Measurements from ENCODE around the gene SH3RF1. TPM values are rescaled to one million over a fixed set of nuclear protein-coding genes. Genes with fewer than 3 reads are reported as not detected.

Gene SH3RF1
- total and polyA plus RNA-seq, 10 of the 15 experiments (the other 5 are each of a cell fraction or from before 2014, with no cell fraction given), result 4.5 to 22.5 (median 10.4) TPM

DNA sequence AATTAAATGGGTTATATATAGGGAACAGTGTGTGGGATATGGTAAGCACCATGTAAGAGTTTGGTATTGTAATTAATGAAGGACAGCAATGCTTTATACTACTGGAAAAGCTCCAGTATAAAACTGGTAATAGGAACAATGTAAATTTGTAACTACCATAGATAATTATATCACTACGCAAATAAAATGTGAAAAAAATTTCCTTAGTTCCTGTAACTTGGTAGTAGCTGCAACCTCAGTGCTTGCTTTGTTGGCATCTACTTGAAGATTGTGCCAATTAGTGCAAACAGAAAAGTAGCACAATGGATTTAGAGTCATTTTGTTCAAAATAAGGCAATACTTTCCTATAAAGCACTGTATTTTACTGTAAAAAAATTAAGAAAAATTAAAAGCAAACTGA, 34.4 kb upstream of the SH3RF1 start:
- no peaks in the 10 kb centered on the region for H3K36me3 ChIP-seq (ENCODE audit: control insufficient read depth in 2 of 2, insufficient read depth in 2 of 2, low read length in 1 of 2)
- RAD21 ChIA-PET (ENCODE audit: unreplicated experiment), result interaction anchor here (0.6 to 1.2 kb wide), 6 partner anchors 37 to 1058 kb away, joined by 3 to 4 read pairs (median 4); no protein-coding TSS in a partner anchor
- no peak overlapping the region for H2AFZ ChIP-seq (ENCODE audit: control insufficient read depth, low read depth, low read length)
- no peak for FAIRE-seq
- WGBS (ENCODE audit: insufficient coverage, insufficient replicate concordance, low lambda C conversion rate, missing lambda C conversion rate), result 0% methylated on average over 1 of the region's 1 CpG
- H3K9ac ChIP-seq (ENCODE audit: control insufficient read depth, insufficient read depth, low read length), result no peak overlapping the region
- in situ Hi-C loops (cut with MboI) (no loop called here), intact Hi-C loops (cut with micrococcal nuclease; ENCODE audit: unreplicated experiment) (no loop called here)
- H3K4me2 ChIP-seq (ENCODE audit: control insufficient read depth, insufficient read depth), result no peak overlapping the region
- no peaks in the 10 kb centered on the region; the same call in 2 of the 3 replicates for H3K9me3 ChIP-seq (replicated peaks; ENCODE audit: control insufficient read depth, insufficient read depth, low read length)
- no TSS peak for BruUV-seq (replicated peaks)
- no peak for TF ChIP-seq BRCA1 (IDR thresholded peaks at IDR 0.05; ENCODE audit: low read depth, low read length)
- no peak for TF ChIP-seq DPF2 (IDR thresholded peaks at IDR 0.05)
- ATAC-seq, result no peak
- DNase-seq (ENCODE audit: low read depth, low spot score), result no peak
- no peak overlapping the region for H3K4me3 ChIP-seq
- H3K27me3 ChIP-seq (replicated peaks in 1 of 2; ENCODE audit: control insufficient read depth in 2 of 2, insufficient read depth in 2 of 2, low read length in 1 of 2), result no peaks in the 10 kb centered on the region
- SMC1A ChIA-PET (ENCODE audit: uncharacterized antibody, unreplicated experiment), result interaction anchor here (1.0 to 2.9 kb wide), 6 partner anchors 10 to 152 kb away, joined by 3 to 11 read pairs (median 4); no protein-coding TSS in a partner anchor
- H3K4me1 ChIP-seq (ENCODE audit: control insufficient read depth, insufficient read depth, low read length), result peaks cover 3% of the 10 kb centered on the region; the same call in 1 of the 2 replicates
- POLR2A ChIA-PET, result no interaction called here
- H3K27ac ChIP-seq (ENCODE audit: control insufficient read depth, insufficient read depth), result no peak overlapping the region
- CTCF ChIA-PET, result interaction anchor here (1.0 to 1.5 kb wide), 4 partner anchors 23 to 279 kb away, joined by 3 to 4 read pairs (median 3); no protein-coding TSS in a partner anchor
- no peaks in the 10 kb centered on the region for H3K79me2 ChIP-seq (ENCODE audit: control insufficient read depth, insufficient read depth, low read length)
- no peaks in the 10 kb centered on the region for H4K20me1 ChIP-seq (ENCODE audit: control insufficient read depth, insufficient read depth)

DNA sequence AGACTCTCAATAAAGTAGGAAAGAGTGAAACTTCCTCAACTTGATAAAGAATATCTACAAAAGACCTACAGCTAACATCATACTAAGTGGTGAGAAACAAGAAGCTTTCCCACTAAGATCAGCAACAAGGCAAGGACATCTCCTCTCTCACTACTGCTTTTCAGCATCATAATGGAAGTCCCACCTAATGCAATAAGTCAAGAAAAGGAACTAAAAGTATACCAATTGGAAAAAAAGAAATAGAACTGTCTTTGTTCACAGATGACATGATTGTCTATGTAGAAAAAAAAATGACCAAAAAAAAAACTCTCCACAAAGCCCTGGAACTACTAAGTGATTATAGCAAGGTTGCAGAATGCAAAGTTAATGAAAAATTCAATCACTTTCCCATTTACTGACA, 25.1 kb upstream of the SH3RF1 start:
- peak; percentile 46 for ATAC-seq
- CTCF ChIA-PET, result no interaction called here
- RAD21 ChIA-PET (ENCODE audit: unreplicated experiment), result interaction anchor here (1.0 to 5.0 kb wide), 3 partner anchors 92 to 142 kb away, joined by 3 to 38 read pairs (median 3); no protein-coding TSS in a partner anchor
- TF ChIP-seq YY1 (IDR thresholded peaks at IDR 0.05; ENCODE audit: low read depth, low read length), result no peak
- TF ChIP-seq FOXM1 (IDR thresholded peaks at IDR 0.05; ENCODE audit: low read depth, low read length), result peak; percentile 86; the same call in 1 of the 2 replicates
- TF ChIP-seq ZBED1 (IDR thresholded peaks at IDR 0.05; ENCODE audit: borderline replicate concordance), result peak; percentile 76; the same call in 1 of the 2 replicates
- peak in 1 of 2 experiments; percentile 39; a peak in 1 of 4 replicates for TF ChIP-seq CEBPB (IDR thresholded peaks at IDR 0.05; ENCODE audit: borderline replicate concordance in 1 of 2, low read depth in 2 of 2, low read length in 2 of 2)
- TF ChIP-seq RUNX3 (IDR thresholded peaks at IDR 0.05; ENCODE audit: low read length), result peak; percentile 69
- TF ChIP-seq, protein P1, sequence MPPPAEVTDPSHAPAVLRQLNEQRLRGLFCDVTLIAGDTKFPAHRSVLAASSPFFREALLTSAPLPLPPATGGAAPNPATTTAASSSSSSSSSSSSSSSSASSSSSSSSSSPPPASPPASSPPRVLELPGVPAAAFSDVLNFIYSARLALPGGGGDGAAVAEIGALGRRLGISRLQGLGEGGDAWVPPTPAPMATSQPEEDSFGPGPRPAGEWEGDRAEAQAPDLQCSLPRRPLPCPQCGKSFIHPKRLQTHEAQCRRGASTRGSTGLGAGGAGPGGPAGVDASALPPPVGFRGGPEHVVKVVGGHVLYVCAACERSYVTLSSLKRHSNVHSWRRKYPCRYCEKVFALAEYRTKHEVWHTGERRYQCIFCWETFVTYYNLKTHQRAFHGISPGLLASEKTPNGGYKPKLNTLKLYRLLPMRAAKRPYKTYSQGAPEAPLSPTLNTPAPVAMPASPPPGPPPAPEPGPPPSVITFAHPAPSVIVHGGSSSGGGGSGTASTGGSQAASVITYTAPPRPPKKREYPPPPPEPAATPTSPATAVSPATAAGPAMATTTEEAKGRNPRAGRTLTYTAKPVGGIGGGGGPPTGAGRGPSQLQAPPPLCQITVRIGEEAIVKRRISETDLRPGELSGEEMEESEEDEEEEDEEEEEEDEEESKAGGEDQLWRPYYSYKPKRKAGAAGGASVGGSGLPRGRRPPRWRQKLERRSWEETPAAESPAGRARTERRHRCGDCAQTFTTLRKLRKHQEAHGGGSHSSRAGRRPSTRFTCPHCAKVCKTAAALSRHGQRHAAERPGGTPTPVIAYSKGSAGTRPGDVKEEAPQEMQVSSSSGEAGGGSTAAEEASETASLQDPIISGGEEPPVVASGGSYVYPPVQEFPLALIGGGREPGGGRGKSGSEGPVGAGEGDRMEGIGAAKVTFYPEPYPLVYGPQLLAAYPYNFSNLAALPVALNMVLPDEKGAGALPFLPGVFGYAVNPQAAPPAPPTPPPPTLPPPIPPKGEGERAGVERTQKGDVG (CRISPR knock-in tag; IDR thresholded peaks at IDR 0.05), result no peak
- TF ChIP-seq, protein P2, sequence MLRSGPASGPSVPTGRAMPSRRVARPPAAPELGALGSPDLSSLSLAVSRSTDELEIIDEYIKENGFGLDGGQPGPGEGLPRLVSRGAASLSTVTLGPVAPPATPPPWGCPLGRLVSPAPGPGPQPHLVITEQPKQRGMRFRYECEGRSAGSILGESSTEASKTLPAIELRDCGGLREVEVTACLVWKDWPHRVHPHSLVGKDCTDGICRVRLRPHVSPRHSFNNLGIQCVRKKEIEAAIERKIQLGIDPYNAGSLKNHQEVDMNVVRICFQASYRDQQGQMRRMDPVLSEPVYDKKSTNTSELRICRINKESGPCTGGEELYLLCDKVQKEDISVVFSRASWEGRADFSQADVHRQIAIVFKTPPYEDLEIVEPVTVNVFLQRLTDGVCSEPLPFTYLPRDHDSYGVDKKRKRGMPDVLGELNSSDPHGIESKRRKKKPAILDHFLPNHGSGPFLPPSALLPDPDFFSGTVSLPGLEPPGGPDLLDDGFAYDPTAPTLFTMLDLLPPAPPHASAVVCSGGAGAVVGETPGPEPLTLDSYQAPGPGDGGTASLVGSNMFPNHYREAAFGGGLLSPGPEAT (IDR thresholded peaks at IDR 0.05; ENCODE audit: low read depth), result peak; percentile 79
- peak; percentile 88 for TF ChIP-seq NFIC (IDR thresholded peaks at IDR 0.05; ENCODE audit: low read depth, low read length)
- TF ChIP-seq BMI1 (IDR thresholded peaks at IDR 0.05; ENCODE audit: borderline replicate concordance), result peak; percentile 53; the same call in 1 of the 2 replicates
- TF ChIP-seq MTA2 (IDR thresholded peaks at IDR 0.05; ENCODE audit: low read depth), result peak; percentile 87
- peak; percentile 87 to 89 for TF ChIP-seq IKZF2 (IDR thresholded peaks at IDR 0.05)
- TF ChIP-seq ZNF217 (IDR thresholded peaks at IDR 0.05), result no peak

More for the DNA sequence above, 25.1 kb upstream of the SH3RF1 start:
- Histone ChIP-seq H3K79me2 (ENCODE audit: control insufficient read depth, insufficient read depth, low read length) (no peaks in the 10 kb centered on the region), H3K9ac (ENCODE audit: control insufficient read depth, insufficient read depth, low read length) (no peak overlapping the region), H3K4me1 (ENCODE audit: control insufficient read depth, insufficient read depth, low read length) (peaks cover 33% of the 10 kb centered on the region), H4K20me1 (ENCODE audit: control insufficient read depth, insufficient read depth) (no peaks in the 10 kb centered on the region), H3K4me3 (no peak overlapping the region), H3K9me3 (replicated peaks; ENCODE audit: control insufficient read depth, insufficient read depth, low read length) (peaks cover 2% of the 10 kb centered on the region), H3K27ac (ENCODE audit: control insufficient read depth, insufficient read depth) (peak overlapping the region; percentile 42), H3K36me3 (ENCODE audit: control insufficient read depth in 2 of 2, insufficient read depth in 2 of 2, low read length in 1 of 2) (no peaks in the 10 kb centered on the region), H2AFZ (ENCODE audit: control insufficient read depth, low read depth, low read length) (no peak overlapping the region), H3K27me3 (replicated peaks in 1 of 2; ENCODE audit: control insufficient read depth in 2 of 2, insufficient read depth in 2 of 2, low read length in 1 of 2) (no peaks in the 10 kb centered on the region), H3K4me2 (ENCODE audit: control insufficient read depth, insufficient read depth) (peak overlapping the region; percentile 12)
- intact Hi-C loops (cut with micrococcal nuclease; ENCODE audit: unreplicated experiment) (no loop called here), in situ Hi-C loops (cut with MboI) (no loop called here)
- DNase-seq (ENCODE audit: low read depth, low spot score) (peak; percentile 64), FAIRE-seq (peak; percentile 80)
- BruUV-seq (replicated peaks), result no TSS peak
- ChIA-PET POLR2A (interaction anchor here (1.0 to 1.2 kb wide), 2 partner anchors 23 to 85 kb away, joined by 3 read pairs; no protein-coding TSS in a partner anchor), SMC1A (ENCODE audit: uncharacterized antibody, unreplicated experiment) (interaction anchor here (0.8 to 4.7 kb wide), 6 partner anchors 8 to 285 kb away, joined by 3 to 40 read pairs (median 10); no protein-coding TSS in a partner anchor)

Measured in GM12878 (cell line).